OCI-LY1 (cell line): ENCODE results near the gene SLIT3.

ENCODE experiments used
- H2AFZ ChIP-seq: fragments of 200-600 bp; sonication (generic), shearing (Covaris generic); 2 replicates; pipeline ENCODE4 v1.6.0; 2014; ENCODE audit warnings: antibody characterized with exemption, mild to moderate bottlenecking, low read length
- H3F3A ChIP-seq: fragments of 200-600 bp; sonication (generic), shearing (Covaris generic); 2 replicates; pipeline ENCODE4 v1.6.0; 2014; ENCODE audit warnings: mild to moderate bottlenecking, antibody characterized with exemption, low read length, moderate library complexity; ENCODE audit not compliant: insufficient read depth
- H3K27ac ChIP-seq: fragments of 200-600 bp; sonication (generic); 2 replicates; pipeline ENCODE4 v1.5.1; 2014; ENCODE audit warnings: low read length, mixed run types, mild to moderate bottlenecking, low read depth; ENCODE audit not compliant: poor library complexity, severe bottlenecking
- H3K27me3 ChIP-seq: fragments of 200-600 bp; sonication (generic); 2 replicates; pipeline ENCODE4 v1.6.0; 2014; ENCODE audit warnings: antibody characterized with exemption, mild to moderate bottlenecking, low read length, moderate library complexity; ENCODE audit not compliant: insufficient read depth
- H3K36me3 ChIP-seq: fragments of 200-600 bp; sonication (generic); 2 replicates; pipeline ENCODE4 v1.6.1; 2014; ENCODE audit warnings: mild to moderate bottlenecking, antibody characterized with exemption, low read length, moderate library complexity, mixed read lengths; ENCODE audit not compliant: insufficient read depth
- H3K4me1 ChIP-seq: fragments of 200-600 bp; sonication (generic); 2 replicates; pipeline ENCODE4 v1.5.1; 2014; ENCODE audit warnings: mild to moderate bottlenecking, low read length, moderate library complexity; ENCODE audit not compliant: insufficient read depth, severe bottlenecking
- H3K4me2 ChIP-seq: fragments of 200-600 bp; sonication (generic), shearing (Covaris generic); 2 replicates; pipeline ENCODE4 v1.6.1; 2014; ENCODE audit warnings: low read length
- H3K4me3 ChIP-seq: fragments of 200-600 bp; sonication (generic); 2 replicates; pipeline ENCODE4 v1.5.1; 2014; ENCODE audit warnings: low read length, low read depth, mild to moderate bottlenecking, mixed read lengths; ENCODE audit not compliant: poor library complexity, severe bottlenecking
- H3K79me2 ChIP-seq: fragments of 200-600 bp; shearing (Covaris generic); 2 replicates; pipeline ENCODE4 v1.6.1; 2016; ENCODE audit warnings: mixed run types, low read length, mixed read lengths; ENCODE audit not compliant: insufficient read depth
- H3K9ac ChIP-seq: fragments of 200-600 bp; sonication (generic), shearing (Covaris generic); 2 replicates; pipeline ENCODE4 v1.6.1; 2014; ENCODE audit warnings: mild to moderate bottlenecking, low read length, mixed read lengths
- H3K9me2 ChIP-seq: fragments of 200-600 bp; sonication (generic), shearing (Covaris generic); 2 replicates; pipeline ENCODE4 v1.6.1; 2014; ENCODE audit warnings: low read depth, mild to moderate bottlenecking, low read length, mixed read lengths
- H3K9me3 ChIP-seq: fragments of 200-600 bp; shearing (Covaris generic); 2 replicates; pipeline ENCODE4 v1.6.1; 2014; ENCODE audit warnings: low read length, mixed read lengths
- H4K20me1 ChIP-seq: fragments of 200-600 bp; sonication (generic), shearing (Covaris generic); 2 replicates; pipeline ENCODE4 v1.6.0; 2016; ENCODE audit warnings: mild to moderate bottlenecking, low read length; ENCODE audit not compliant: insufficient read depth
- CTCF ChIP-seq: fragments of 200-600 bp; sonication (generic), shearing (Covaris generic); IDR thresholded peaks from 2 replicates; pipeline ENCODE4 v1.5.1; 2017; ENCODE audit warnings: mild to moderate bottlenecking, antibody characterized with exemption, low read length, moderate library complexity, mixed read lengths
- EZH2 ChIP-seq: fragments of 200-600 bp; sonication (generic), shearing (Covaris generic); IDR thresholded peaks from 2 replicates; pipeline ENCODE4 v1.8.0; 2017; ENCODE audit warnings: borderline replicate concordance, mixed run types, mild to moderate bottlenecking, antibody characterized with exemption, low read length, moderate library complexity, mixed read lengths

The SLIT3 gene

GRCh38 chr5:169302491-169303118, 1.7 kb upstream of the SLIT3 start:
- TF ChIP-seq EZH2 (no peak), CTCF (peak; percentile 93)
- Histone ChIP-seq H3K36me3 (no peaks in the 10 kb centered on the region), H2AFZ (no peak overlapping the region), H3F3A (no peaks in the 10 kb centered on the region), H3K9me2 (no peaks in the 10 kb centered on the region), H3K4me2 (no peak overlapping the region), H3K4me3 (no peak overlapping the region), H3K4me1 (no peaks in the 10 kb centered on the region), H3K9ac (no peak overlapping the region), H3K27me3 (no peaks in the 10 kb centered on the region), H3K79me2 (no peaks in the 10 kb centered on the region), H4K20me1 (no peaks in the 10 kb centered on the region), H3K9me3 (no peaks in the 10 kb centered on the region), H3K27ac (no peak overlapping the region)

- no peak overlapping the region for H3K27ac ChIP-seq
- no peaks in the 10 kb centered on the region for H4K20me1 ChIP-seq
- no peaks in the 10 kb centered on the region for H3K79me2 ChIP-seq
- no peak overlapping the region for H2AFZ ChIP-seq
- H3K9ac ChIP-seq = no peak overlapping the region
- H3F3A ChIP-seq = no peaks in the 10 kb centered on the region
- H3K4me3 ChIP-seq = no peak overlapping the region
- TF ChIP-seq CTCF = no peak
- no peak for TF ChIP-seq EZH2
- no peak overlapping the region for H3K4me2 ChIP-seq
- H3K27me3 ChIP-seq = no peaks in the 10 kb centered on the region
- H3K36me3 ChIP-seq = no peaks in the 10 kb centered on the region
- no peaks in the 10 kb centered on the region for H3K9me2 ChIP-seq
- no peaks in the 10 kb centered on the region for H3K9me3 ChIP-seq
- no peaks in the 10 kb centered on the region for H3K4me1 ChIP-seq
Observed at GRCh38 chr5:169301986-169302385, 1.0 kb upstream of the SLIT3 start.

GRCh38 chr5:169301386-169301934, 521 bp upstream of the SLIT3 start:
- Histone ChIP-seq H3F3A (no peaks in the 10 kb centered on the region), H3K9me3 (no peaks in the 10 kb centered on the region), H4K20me1 (no peaks in the 10 kb centered on the region), H3K4me2 (no peak overlapping the region), H3K27ac (no peak overlapping the region), H3K36me3 (no peaks in the 10 kb centered on the region), H2AFZ (no peak overlapping the region), H3K9me2 (no peaks in the 10 kb centered on the region), H3K9ac (no peak overlapping the region), H3K79me2 (no peaks in the 10 kb centered on the region), H3K27me3 (no peaks in the 10 kb centered on the region), H3K4me1 (no peaks in the 10 kb centered on the region), H3K4me3 (no peak overlapping the region)
- no peak for TF ChIP-seq CTCF
- no peak for TF ChIP-seq EZH2
